NCI-H524 (cell line): ENCODE data around the gene NRXN3.

Source experiments
- DNase-seq, 2 experiments: peaks; one replicate each; lab custom pipeline; 2025; lab: John Stamatoyannopoulos, UW

The NRXN3 gene

DNA sequence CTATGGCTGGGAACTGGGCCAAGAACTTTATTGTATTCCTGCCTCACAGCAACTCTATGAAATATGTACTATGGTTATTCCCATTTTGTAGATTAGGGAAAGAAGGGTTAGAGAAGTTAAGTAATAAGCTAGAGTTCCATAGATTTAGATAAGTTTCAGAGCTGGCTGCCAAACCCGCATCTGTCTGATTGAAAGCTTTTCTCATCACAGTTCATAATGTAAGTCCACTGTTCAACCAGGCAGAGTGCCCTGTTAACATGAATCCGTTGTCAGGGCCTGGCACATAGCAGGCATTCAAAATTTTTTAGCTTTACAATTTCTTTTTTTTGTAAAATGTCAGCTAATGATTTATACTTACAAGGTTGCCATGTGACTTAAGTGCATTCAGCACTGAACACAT, 467.3 kb downstream of the NRXN3 start:
- DNase-seq, result no peak

DNA sequence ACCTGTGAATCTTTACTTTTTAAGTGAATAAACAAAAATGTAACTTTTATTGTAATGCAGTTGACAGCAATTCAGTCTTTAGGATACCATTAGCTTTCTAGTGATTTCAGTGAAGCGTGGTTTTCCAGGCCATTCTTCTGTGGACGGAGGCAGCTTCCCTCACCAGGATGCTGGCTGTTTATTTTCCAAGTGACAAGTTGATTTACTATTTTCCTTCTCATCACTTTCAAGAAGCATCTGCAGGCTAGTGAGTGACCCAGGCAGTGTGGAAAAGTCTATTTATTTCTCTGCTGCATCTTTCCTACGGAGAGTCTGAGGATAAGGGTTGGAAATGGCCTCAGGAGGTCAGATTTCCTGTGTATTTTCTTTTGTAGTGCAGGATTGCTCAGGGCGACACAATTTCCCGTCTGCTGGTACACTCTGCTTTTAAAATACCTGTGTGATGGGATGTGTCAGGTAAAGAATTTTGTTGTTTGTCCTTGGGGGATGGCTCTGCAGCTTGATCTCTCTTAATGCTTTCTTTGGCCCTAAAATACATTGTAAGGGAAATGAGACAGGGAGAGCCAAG, 467.8 kb downstream of the NRXN3 start:
- DNase-seq, result no peak

DNA sequence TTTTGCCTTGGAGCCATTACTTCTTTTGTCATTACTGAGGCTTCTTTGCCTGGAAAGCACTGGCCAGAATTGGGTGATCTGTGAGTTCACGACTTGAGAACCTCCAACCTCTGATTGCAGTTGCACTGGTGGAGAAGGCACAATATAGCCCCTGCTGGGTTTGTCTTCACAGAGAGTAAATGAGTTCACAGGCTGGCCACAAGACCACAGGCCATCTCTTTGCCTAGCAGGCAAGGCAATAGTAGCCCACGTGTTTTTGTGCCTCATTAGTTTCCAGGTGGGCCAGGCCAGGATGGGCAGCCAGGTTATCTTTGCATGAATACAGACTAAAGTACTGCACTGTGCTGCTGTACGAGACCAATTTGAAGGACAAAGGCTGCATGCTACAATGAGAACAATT, 468.8 kb downstream of the NRXN3 start:
- DNase-seq, result no peak

DNA sequence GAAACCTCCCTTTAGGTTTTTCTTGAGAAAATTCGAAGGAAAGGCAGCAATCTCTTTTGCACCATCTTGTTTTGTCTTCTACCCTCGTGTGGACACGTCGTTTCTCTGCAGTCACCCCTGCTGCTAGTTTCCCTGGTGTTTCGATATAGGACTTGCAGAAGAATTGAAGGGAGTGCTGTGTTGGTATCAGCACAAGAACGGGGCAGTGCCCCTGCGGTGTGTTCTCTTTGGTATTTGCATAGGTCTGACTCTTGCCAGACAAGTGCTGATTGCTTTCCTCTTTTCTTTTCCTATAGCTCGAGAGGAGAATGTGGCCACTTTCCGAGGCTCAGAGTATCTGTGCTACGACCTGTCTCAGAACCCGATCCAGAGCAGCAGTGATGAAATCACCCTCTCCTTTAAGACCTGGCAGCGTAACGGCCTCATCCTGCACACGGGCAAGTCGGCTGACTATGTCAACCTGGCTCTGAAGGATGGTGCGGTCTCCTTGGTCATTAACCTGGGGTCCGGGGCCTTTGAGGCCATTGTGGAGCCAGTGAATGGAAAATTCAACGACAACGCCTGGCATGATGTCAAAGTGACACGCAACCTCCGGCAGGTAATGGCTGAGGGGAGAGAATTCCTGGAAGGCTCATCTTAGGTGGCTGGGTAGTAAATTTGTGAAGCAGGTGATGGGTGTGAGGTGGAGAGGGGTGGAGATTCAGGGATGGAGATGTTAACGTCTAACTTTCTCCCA, 474.8 kb downstream of the NRXN3 start:
- no peak for DNase-seq

DNA sequence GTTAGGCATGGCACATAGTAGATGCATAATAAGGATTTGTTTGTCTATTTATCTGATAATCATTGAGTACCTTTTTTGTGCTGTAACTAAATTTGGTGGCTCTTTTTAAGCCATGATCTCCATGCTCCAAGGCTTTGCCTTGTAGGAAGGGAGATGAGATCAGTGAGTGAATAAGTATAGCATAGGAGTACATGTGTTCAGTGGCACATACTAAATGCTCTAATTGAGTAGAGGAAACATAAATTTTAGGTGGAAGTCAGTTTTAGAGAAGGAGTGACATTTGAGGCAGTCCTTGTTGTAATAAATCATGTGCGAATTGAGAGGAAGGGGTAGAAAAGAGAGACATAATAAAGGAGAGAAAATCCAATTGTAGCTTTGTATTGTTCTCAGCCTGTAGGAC, 482.6 kb downstream of the NRXN3 start:
- DNase-seq, result no peak

DNA sequence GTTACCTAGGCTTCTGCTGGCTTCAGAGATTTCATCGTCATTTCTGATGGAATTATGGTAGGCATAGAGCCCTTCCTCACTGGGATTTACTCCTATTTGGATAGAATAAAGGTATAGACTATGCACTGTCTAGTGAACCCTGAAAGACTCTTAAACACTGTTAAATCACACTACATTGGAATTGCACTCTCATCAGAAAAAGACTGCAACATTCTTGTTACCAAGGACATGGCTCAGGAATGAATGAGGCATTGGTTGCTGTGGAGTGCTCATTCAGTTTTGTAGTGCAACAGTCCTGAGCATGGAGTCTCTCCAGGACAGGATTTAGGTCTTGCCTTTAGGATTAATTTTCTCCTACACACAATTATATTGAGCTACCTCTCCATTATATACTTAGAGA, 483.0 kb downstream of the NRXN3 start:
- DNase-seq, result no peak

DNA sequence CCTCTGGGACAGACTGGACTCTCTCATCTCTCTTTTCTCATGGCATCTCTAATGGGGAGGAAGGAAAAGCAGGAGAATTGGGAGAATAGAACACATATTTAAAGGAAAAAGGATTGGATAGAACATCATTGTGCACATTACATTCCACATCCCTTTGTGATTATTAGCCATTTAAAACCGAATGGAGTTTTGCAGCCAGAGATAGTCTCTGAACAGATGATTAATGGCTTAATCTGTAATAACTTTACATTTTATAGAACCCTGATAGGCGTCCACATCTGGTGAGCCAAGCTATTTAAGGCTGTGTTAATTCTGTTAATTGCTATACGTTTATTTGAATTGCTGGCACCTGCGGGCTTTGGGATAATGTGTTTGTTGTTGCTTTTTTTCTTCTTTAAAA, 487.3 kb downstream of the NRXN3 start:
- no peak for DNase-seq

DNA sequence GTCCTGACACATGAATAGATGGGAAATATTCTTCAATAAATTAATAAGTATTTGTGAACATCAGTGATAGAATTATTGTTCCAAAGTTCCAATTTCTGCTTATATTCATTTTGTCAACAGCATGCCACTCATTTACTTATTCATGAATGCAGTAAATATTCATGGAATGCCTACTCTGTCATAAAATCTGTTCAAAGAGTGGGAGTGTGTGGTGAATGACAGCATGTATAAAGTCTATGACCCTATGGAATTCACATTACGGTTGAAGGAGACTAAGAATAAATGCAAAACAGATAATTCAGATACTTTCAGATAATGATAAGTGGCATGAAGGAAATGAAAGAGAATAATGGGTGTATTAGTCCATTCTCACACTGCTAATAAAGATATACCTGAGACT, 494.7 kb downstream of the NRXN3 start:
- DNase-seq, result no peak

DNA sequence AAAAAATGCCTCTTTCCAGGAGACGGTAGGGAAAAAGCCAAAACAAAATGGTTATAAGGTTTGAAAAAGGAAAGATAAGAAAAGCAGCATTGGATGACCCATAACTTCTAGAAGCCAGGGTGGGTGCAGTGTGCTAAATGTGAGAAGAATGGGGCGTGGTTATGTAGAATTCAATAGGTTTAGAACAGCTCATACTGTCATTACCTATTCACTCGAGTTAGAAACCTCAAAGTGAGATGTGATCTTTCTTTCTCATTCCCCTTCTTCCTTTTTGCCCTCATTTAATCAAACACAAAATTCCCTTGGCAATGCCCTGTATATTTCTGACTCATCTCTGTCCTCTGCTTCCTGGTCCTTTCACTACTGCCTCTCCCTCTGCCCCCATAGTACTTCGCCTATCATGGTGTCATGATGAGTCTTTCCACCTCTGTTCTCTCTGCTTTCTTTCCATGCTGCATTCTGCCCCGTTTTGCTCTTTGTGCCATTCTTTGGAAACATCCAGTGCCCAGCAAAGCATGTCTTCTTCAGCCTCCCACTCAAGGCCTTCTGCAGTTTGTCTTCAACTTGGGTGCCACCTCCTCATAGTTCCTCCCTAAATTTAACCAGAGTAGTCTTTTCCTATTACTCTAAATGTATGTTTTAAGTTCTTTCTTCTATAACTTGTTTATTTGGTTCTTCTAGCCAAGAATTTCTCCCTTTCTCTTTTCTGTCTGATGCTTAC, 496.3 kb downstream of the NRXN3 start:
- no peak for DNase-seq

DNA sequence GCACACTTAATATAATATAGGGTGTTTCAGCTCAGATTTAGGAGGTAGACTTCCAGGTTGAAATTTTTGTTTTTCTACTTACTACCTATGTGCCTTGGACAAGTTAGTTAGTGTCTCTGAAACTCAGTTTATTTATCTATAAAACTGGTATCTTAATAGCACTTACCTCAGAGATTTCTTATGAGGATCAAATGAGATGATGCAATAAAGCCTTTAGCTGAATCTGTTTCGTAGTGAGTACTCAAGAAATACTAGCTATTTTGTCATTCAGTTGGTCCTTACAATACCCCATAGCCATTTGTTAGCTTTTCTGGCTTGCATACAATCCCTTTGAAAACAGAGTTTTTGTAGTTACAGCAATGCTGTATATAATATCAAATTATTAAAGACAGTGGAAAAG, 497.0 kb downstream of the NRXN3 start:
- DNase-seq, result no peak

DNA sequence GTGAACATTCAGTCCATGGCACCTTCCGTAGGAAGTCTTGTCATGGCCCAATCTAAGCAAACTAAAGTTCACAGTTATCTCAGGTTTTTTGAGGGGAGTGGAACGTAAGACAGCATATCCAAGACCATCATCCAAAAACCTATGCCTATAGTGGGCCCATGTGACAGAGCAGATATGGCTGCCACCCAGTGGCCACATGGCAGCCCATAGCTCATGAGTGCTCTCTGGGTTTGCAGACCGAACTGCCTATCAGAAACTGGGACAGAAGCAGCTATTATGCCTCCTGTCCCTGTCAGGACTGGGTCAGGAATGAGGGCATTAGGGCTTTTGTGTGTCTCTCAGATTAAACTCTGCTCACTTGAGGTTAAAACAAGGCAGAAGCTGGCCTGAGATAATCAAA, 503.7 kb downstream of the NRXN3 start:
- peak in 1 of 2 experiments; percentile 11 for DNase-seq

DNA sequence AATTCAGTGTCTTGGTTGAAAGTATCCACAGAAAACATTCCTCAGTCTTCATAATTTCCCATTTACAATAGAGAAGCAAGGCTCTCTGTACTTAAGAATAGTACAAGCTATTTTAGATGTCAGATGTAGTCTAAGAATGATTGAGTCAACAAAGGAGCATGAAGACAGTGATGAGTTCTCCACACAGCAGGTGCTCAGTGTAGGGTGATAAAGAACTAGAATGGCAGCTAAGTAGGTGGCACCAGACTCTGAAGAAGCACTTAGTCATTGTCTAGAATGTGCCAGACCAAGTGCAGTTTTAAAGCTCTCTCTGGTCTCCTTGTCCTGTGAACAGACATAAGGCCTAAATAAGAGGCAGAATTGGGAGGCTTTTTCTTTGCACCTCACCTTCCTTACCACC, 504.6 kb downstream of the NRXN3 start:
- DNase-seq, result no peak

DNA sequence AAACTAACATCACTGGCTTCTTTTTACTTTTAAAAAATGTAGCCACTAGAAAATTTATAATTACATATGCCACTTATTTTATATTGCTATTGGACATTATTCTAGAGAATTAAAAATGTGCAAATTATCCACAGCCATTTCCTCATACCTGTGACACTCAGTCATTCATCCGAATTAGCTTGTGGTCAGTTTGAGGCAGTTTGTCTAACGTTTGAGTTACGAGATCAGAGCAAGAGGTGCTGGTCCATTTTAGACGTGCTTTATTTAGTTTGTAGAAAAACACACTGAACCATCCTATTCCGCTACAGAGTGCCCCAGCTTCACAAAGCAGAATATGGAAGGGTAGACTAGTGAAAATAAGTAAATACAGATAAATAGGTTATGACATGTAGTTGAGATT, 513.0 kb downstream of the NRXN3 start:
- no peak for DNase-seq

DNA sequence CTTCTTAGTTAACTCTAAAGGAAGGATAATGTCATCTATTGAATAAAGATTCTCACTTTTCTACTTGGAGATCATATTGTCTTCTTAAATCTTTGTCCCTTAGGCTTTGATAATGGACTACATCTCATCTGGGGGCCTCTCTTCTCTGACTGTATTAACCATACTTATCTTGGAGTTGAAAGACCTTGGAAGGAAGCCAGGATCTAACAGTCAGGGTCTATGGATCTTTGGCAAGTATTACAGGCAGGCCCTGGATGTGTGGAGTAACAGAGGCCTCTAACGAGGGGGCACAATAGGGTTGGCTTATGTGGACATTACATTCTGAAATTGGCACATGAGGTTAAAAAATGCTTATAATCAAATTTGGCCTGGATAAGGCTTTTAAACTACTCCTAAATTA, 513.8 kb downstream of the NRXN3 start:
- peak in 1 of 2 experiments; percentile 34 for DNase-seq

DNA sequence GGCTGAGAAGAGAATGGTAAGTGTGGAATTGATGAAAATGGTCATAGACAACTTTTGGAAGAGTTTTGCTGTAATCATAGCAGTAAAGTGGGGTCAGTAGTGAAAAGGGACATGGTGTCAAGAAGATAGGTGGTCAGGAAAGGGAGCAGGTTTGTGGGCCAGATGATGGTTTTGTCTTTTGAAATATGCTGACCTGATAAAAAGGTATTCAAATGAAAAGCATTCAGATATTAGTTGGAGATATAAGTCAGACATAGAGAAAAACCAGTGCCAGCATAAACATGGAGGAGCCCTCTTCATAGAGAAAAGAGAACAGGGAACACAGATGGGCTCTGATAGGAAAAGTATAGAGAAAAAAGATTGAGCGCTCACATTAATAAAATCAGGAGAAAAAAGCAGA, 518.3 kb downstream of the NRXN3 start:
- no peak for DNase-seq

DNA sequence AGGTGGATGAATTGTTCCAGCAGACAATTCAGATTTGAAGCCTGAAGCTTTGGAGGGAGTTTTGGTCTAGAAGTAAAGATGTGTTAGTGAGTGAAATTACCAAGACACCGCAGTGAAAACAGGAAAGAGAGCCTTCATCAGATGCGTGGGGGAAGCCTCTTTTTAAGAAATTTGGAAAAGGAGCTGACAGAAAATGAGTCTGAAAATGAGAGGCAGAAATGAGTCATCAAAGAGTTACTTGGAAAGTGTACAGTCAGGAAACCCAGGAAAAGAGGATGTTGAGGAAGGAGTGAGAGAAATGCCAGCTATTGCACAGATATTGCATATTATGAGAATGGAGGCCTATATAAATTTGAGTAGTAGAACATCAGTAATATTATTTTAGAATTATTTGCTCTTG, 520.7 kb downstream of the NRXN3 start:
- DNase-seq, result no peak

DNA sequence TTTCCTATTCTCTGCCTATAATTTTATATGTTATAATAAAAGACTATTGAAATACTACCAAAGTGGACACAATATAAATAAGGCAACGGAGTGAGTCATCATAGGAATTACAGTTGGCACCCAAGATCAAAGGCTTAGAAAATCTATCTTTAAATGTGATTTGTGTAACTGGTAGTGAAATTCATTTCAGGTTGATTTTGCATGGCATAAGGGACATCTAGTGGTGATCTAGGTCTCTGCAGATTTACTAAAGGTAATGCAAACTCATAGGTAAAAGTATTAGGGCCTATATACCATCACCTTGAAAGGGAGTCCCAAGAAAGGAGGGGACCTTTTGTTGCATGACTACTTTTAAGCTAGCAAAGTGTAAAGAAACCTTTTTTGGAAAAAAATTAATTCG, 527.2 kb downstream of the NRXN3 start:
- DNase-seq, result peak in 1 of 2 experiments; percentile 59

DNA sequence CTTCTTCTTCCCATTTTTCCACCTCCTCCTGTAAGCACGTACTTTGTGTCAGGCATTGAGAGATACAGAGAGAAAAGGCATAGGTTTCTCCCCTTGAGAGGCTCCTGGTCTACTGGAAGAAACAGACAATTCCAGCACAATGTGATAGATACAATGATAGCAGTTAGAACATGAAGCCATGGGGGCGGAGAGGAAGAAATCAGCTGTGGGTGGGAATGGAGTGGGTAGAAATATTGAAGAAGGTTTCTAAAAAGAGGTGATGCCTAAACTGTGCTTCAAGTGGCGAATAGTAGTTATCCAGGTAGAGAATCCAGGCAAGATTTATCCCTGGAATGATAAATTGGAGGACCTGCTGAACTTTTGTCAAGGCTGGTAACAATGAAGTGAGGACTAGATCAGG, 528.8 kb downstream of the NRXN3 start:
- DNase-seq, result no peak

DNA sequence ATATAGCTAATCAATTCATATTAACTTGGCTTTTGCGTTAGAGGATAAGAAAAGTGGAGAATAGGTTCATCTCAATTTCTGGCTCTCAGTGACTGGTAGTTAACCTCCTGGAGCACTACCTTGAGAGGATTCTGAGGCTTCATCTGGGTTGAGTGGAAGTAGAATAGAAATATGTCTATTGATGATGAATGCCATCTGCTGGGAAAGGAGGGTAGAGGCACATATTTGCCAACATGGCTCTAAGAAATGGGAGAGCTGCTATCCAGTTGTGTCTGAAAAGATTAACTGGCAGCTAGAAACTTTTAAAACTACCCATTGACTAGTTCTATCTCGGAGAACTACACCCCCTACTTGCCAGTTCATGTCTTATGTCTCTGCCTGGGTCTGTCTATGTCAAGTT, 530.1 kb downstream of the NRXN3 start:
- peak; percentile 36 to 50 for DNase-seq

DNA sequence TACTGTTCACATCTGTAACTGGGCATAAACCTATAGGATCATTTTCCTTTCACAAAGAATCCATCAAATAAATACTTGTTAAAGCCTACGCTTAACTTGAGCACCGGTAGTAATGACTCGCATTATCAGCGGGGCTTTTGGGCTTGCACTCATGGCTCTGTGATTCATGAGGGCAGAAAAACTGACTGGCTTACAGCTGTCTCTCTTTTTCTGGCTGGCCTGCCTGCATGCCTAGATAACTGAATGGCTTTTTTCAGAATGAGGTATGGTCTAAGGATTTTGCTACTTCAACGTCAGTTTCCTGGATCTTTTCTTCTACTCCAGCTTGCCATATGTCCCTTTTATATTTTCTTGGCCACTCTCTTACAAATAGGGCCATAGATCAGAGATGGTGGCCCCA, 531.1 kb downstream of the NRXN3 start:
- peak in 1 of 2 experiments; percentile 46 for DNase-seq

DNA sequence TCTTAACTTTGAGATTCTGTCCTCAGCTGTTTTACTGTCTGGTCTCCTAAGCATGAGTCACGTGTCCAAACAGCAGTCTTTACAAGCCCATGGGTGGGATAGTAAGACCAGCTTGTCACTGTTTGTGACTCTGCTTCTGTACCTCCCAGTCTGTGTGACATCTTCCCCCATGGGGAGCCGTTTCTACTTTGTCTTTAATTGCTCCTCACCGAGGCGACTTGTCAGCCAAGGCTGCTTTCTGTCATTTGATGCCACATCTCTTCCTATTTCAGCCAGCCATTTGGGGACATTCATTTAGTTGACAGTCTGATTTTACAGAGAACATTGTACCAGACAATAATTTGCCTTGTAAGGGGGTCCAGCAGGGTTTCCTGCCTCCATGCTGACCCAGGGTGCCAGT, 534.8 kb downstream of the NRXN3 start:
- DNase-seq, result no peak

DNA sequence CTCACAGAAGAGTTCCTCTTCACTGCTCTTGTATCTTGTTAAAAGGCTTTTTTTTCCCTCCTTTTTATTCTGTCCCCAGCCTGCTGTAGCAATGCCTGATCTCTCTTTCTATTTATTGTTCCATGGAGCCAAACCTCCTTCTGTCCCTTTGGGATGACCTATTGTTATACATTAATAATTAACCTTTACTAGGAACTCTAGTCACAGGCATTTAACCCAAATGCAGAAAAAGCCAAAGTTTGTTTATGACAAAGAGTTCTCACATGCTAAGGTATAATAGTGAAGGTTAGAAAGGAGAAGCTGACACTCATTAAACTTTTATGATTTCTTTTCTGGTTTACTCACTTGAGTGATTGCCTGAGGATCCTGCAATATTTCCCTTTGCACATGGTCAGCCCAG, 535.8 kb downstream of the NRXN3 start:
- no peak for DNase-seq

DNA sequence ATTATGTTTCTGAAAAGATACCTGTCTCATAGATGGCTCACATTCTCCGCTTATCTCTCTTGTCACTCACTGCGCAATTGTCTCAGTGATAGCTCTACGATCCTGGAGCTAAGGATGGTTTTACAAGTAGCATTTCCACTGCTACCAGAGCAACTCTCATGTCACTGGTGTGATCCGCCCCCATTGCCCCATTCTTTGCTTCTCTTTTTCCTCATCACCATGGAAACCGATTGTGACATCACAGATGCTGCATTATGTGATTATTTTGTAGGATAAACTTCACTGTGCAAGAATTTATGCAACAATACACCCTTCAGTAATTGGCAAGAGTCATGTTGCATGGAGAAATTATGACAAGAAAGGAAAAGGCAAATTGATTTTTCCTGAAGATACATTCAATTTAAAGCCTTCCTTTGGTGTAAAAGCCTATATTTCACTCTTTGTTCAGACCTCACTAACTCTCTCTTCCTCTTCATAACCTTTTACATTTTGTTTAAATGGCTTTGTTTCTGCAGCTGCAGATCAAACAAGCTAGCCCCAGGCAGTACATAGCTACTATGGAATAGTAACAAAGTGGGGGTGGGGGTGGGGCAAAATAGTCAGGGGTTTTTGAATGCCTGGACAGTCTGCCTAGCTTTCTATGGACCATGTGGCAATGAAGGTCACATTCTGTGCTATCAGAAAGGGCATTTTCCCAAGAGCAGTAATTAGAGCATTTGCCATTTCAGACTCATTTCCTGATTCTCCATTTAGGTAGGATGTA, 539.8 kb downstream of the NRXN3 start:
- no peak for DNase-seq
